ENCODE data around the gene ICOS.

The ICOS gene

DNA sequence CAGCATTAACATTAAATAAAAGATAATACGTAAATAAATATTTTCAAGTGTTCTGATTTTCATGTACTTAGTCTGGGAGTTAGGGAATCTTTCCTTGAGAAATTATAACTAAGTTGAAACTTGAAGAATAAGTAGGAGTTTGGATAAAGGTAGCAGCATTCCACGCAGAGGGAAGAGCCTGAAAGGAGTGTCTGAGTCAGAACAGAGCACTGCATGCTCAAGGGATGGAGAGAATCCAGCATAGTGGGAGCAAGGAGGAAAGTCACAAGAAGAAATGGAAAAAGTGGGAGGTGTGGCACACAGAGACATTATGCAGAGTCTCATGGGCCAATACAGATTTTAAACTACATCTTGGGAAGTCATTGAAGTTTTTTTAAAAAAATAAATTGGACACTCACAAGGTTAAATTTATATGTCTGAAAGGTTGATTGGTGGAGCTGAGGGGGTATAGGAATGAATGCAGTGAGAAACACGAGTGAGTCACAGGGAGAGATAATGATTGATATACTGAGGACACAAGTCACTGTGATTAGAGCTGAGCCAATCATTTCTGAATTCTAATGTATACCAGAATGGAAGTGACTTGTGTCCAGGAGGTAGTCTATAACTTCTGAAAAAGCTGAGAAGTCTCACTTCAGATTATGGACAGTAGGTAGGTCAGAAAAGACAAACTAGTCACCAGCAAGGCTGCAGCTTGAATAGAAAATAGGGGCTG lies 66.9 kb downstream of the ICOS start:
- TF ChIP-seq, protein P1, sequence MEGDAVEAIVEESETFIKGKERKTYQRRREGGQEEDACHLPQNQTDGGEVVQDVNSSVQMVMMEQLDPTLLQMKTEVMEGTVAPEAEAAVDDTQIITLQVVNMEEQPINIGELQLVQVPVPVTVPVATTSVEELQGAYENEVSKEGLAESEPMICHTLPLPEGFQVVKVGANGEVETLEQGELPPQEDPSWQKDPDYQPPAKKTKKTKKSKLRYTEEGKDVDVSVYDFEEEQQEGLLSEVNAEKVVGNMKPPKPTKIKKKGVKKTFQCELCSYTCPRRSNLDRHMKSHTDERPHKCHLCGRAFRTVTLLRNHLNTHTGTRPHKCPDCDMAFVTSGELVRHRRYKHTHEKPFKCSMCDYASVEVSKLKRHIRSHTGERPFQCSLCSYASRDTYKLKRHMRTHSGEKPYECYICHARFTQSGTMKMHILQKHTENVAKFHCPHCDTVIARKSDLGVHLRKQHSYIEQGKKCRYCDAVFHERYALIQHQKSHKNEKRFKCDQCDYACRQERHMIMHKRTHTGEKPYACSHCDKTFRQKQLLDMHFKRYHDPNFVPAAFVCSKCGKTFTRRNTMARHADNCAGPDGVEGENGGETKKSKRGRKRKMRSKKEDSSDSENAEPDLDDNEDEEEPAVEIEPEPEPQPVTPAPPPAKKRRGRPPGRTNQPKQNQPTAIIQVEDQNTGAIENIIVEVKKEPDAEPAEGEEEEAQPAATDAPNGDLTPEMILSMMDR (IDR thresholded peaks at IDR 0.05; ENCODE audit: low read depth, low read length, missing control alignments): no peak
- H3K36me3 ChIP-seq (replicated peaks): no peaks in the 10 kb centered on the region
- no peak overlapping the region for H3K27ac ChIP-seq
- in situ Hi-C loops (cut with HindIII; ENCODE audit: low pct_ligation_motif_present, low sequenced_read_pairs): no loop called here
- H3K4me3 ChIP-seq (ENCODE audit: low read depth, low read length): no peak overlapping the region
- no peak for DNase-seq
- peaks cover 14% of the 10 kb centered on the region for H3K27me3 ChIP-seq (replicated peaks)

DNA sequence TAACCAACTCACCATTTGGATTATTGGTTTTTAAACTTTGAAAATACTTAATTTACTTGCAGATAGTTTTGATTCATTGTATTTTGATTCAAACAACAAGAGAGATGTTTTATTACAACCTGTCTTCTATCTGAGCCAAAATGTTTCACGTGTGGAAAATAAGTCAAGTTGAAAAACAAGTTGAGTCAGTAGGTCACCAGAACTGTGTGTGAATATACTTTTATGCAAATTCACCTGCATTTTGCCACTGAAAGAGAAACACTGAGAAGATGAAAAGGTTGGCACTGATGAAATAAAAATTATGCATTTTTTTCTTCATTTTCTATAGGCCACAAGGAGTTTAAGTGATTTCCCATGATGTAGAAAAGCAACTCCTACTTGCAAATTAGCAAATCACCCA lies 68.3 kb downstream of the ICOS start:
- Histone ChIP-seq H3K27ac (no peak overlapping the region), H3K36me3 (replicated peaks) (no peaks in the 10 kb centered on the region), H3K4me3 (ENCODE audit: low read depth, low read length) (no peak overlapping the region), H3K27me3 (replicated peaks) (peaks cover 7% of the 10 kb centered on the region)
- in situ Hi-C loops (cut with HindIII; ENCODE audit: low pct_ligation_motif_present, low sequenced_read_pairs): no loop called here
- no peak for DNase-seq
- TF ChIP-seq, protein P1 (IDR thresholded peaks at IDR 0.05; ENCODE audit: low read depth, low read length, missing control alignments): no peak

DNA sequence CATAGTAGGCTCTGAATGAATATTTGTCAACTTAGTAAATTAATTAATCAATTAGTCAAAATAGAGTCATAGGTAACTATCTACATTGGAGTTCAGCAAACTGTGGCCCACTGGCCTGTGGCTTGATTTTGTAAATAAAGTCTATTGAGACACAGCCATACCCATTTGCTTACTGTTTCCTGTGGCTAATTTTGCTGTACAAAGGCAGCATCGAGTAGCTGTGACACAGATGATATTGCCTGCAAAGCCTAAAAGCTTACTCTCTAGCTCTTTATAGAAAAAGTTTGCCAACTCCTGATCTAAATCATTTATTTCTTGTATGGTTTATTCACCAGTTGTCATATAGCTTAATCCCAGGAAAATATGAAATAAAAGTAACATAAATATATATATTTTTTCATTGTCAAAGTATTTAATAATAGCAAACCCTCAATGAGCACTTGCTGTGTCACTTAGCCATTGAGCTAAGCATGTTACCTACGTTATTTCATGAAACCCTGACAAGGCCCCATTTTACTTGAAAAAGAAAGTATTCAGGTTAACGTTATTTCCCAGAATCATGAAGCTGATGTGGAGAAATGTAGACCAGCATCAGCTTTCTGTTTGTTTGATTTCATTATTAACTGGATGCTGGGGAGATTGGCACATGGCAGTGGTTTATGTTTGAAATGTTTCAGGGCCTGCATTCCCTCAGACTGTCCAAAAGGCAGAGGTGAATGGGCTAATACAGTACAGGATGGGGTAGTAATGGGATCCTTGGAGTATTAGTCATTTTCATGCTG lies 69.6 kb downstream of the ICOS start:
- H3K36me3 ChIP-seq (replicated peaks): no peaks in the 10 kb centered on the region
- TF ChIP-seq, protein P1 (IDR thresholded peaks at IDR 0.05; ENCODE audit: low read depth, low read length, missing control alignments): no peak

DNA sequence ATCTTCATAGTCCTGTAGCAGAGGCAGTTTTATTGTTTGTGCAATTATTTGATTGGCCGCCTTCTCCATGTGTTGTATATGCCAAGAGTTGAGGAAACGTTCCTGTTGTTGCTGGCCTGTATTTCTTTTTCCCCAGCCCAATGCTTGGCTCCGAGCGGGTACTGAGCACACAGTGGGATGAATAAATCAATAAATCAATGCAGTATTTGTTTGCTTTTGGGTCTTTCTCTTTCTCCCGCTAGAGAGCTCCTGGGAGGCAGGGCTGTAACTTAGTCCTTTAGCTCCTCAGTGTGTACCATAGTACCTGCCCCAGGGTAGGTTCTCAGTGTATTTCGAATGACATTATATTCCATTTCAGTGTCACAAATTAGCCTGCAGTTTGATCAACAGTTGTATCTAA lies 71.8 kb downstream of the ICOS start:
- in situ Hi-C loops (cut with HindIII; ENCODE audit: low pct_ligation_motif_present, low sequenced_read_pairs): no loop called here
- no peak overlapping the region for H3K4me3 ChIP-seq (ENCODE audit: low read depth, low read length)
- H3K27ac ChIP-seq: no peak overlapping the region
- H3K36me3 ChIP-seq (replicated peaks): no peaks in the 10 kb centered on the region
- TF ChIP-seq, protein P1 (IDR thresholded peaks at IDR 0.05; ENCODE audit: low read depth, low read length, missing control alignments): no peak
- no peaks in the 10 kb centered on the region for H3K27me3 ChIP-seq (replicated peaks)
- DNase-seq: no peak

More for the DNA sequence above, 69.6 kb downstream of the ICOS start:
- Histone ChIP-seq H3K4me3 (ENCODE audit: low read depth, low read length) (no peak overlapping the region), H3K27ac (no peak overlapping the region), H3K27me3 (replicated peaks) (peaks cover 3% of the 10 kb centered on the region)
- in situ Hi-C loops (cut with HindIII; ENCODE audit: low pct_ligation_motif_present, low sequenced_read_pairs): no loop called here
- DNase-seq: no peak

DNA sequence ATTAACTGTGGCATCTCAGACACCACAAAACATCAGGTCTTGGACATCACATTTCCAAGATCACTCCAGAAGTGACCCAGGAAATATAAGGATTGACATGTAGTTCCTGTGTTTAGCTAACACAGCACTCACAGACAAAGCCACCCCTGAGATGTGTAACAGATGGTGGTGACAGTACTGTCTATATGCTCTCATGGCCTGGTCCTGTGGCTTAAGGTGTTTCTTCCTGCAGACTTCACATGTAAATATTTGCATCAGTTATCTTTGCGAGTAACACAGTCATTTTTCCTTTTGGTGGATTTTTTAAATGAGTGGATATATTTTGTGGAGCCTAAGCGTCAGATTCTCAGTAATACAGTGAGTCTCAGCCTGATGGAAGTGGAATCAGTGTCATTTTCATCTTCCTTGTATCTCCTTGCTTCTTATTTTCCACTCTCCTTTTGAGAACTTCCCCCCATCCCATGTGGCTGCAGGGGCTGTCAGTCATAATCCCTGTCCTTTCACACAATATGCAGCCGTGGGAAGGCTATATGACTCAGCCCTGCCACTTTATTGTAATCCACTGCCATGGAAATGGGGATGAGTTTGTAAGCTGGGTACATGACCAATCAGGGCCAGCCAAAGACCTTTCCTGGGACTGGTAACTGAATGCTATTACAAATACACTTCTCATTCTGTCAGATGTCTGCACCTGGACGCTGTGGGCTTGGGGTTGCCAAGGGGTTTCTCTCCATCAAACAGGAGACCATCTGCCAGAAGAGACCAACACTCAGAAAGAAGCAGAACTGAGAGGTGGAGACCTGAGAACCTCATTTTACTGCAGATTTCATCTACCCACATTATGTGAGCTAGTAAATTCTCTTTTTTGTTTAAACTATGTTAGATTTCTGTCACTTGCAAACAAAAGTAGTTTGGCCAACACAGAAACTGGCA lies 74.3 kb downstream of the ICOS start:
- no peaks in the 10 kb centered on the region for H3K27me3 ChIP-seq (replicated peaks)
- no peak overlapping the region for H3K27ac ChIP-seq
- no peak for DNase-seq

More for the DNA sequence above, 74.3 kb downstream of the ICOS start:
- in situ Hi-C loops (cut with HindIII; ENCODE audit: low pct_ligation_motif_present, low sequenced_read_pairs): no loop called here
- TF ChIP-seq, protein P1 (IDR thresholded peaks at IDR 0.05; ENCODE audit: low read depth, low read length, missing control alignments): no peak
- Histone ChIP-seq H3K4me3 (ENCODE audit: low read depth, low read length) (no peak overlapping the region), H3K36me3 (replicated peaks) (no peaks in the 10 kb centered on the region)
